Mesenchymal stem cell (in vitro differentiated cells and primary cell): ENCODE results near the gene FARS2.
A peak's percentile ranks its signal among the peaks of the same experiment; 100 is the strongest.

Source experiments
- DNase-seq: peaks from one replicate; pipeline ENCODE4 v3.0.0-alpha.2; 2013
- H2AFZ ChIP-seq: one replicate; pipeline ENCODE4 v1.6.1; 2013; ENCODE audit warnings: low read depth, mild to moderate bottlenecking, control low read depth, inconsistent platforms, low read length, moderate library complexity
- H2AK5ac ChIP-seq: 2 replicates; pipeline ENCODE4 v1.6.1; 2013; ENCODE audit warnings: low read length, moderate library complexity, mild to moderate bottlenecking, inconsistent platforms; ENCODE audit not compliant: severe bottlenecking
- H2BK120ac ChIP-seq: one replicate; pipeline ENCODE4 v1.6.1; 2013; ENCODE audit warnings: low read depth, mild to moderate bottlenecking, inconsistent platforms, low read length, moderate library complexity
- H2BK12ac ChIP-seq, 2 experiments: one replicate each; pipeline ENCODE4 v1.6.1; 2013; ENCODE audit warnings: inconsistent platforms in 2 of 2, low read length in 2 of 2, mild to moderate bottlenecking in 2 of 2, moderate library complexity in 2 of 2, control low read depth in 1 of 2
- H2BK15ac ChIP-seq: one replicate; pipeline ENCODE4 v1.6.1; 2013; ENCODE audit warnings: mild to moderate bottlenecking, low read depth, inconsistent platforms; ENCODE audit not compliant: poor library complexity, severe bottlenecking
- H2BK5ac ChIP-seq: 2 replicates; pipeline ENCODE4 v1.6.1; 2013; ENCODE audit warnings: low read depth, mild to moderate bottlenecking, low read length, control low read depth, inconsistent platforms; ENCODE audit not compliant: poor library complexity, severe bottlenecking
- H3K14ac ChIP-seq, 2 experiments: one replicate each; pipeline ENCODE4 v1.6.1; 2013; ENCODE audit warnings: inconsistent platforms in 2 of 2, low read length in 2 of 2, control low read depth in 1 of 2, mild to moderate bottlenecking in 1 of 2, moderate library complexity in 1 of 2
- H3K18ac ChIP-seq, 2 experiments: one replicate each; pipeline ENCODE4 v1.6.1; 2013; ENCODE audit warnings: inconsistent platforms in 2 of 2, low read length in 2 of 2, control low read depth in 1 of 2, low read depth in 1 of 2, mild to moderate bottlenecking in 1 of 2
- H3K23ac ChIP-seq, 2 experiments: one replicate each; pipeline ENCODE4 v1.6.1; 2013; ENCODE audit warnings: inconsistent platforms in 2 of 2, low read length in 2 of 2, mild to moderate bottlenecking in 2 of 2, moderate library complexity in 2 of 2, control low read depth in 1 of 2
- H3K27ac ChIP-seq: 2 replicates; pipeline ENCODE4 v1.5.1; 2013; ENCODE audit warnings: mild to moderate bottlenecking, moderate library complexity, low read length, control low read depth, inconsistent platforms; ENCODE audit not compliant: poor library complexity, severe bottlenecking
- H3K27me3 ChIP-seq, 2 experiments: 2 replicates each; pipeline versions ENCODE4 v1.6.1 to v1.7.0; 2013; ENCODE audit warnings: low read length in 2 of 2, mild to moderate bottlenecking in 2 of 2, moderate library complexity in 2 of 2, control low read depth in 1 of 2, inconsistent platforms in 1 of 2; ENCODE audit not compliant: control insufficient read depth in 1 of 2, insufficient read depth in 1 of 2
- H3K36me3 ChIP-seq, 2 experiments: 2 replicates each; pipeline versions ENCODE4 v1.6.1 to v1.7.0; 2013; ENCODE audit warnings: low read length in 2 of 2, control low read depth in 1 of 2, inconsistent platforms in 1 of 2, low read depth in 1 of 2, mild to moderate bottlenecking in 1 of 2; ENCODE audit not compliant: insufficient read depth in 2 of 2, control insufficient read depth in 1 of 2
- H3K4ac ChIP-seq, 2 experiments: one replicate each; pipeline ENCODE4 v1.6.1; 2013; ENCODE audit warnings: inconsistent platforms in 2 of 2, low read length in 2 of 2, mild to moderate bottlenecking in 2 of 2, moderate library complexity in 2 of 2, control low read depth in 1 of 2, low read depth in 1 of 2
- H3K4me1 ChIP-seq: 2 replicates; pipeline ENCODE4 v1.6.1; 2013; ENCODE audit warnings: low read depth, low read length, control low read depth; ENCODE audit not compliant: control insufficient read depth, insufficient read depth
- H3K4me2 ChIP-seq: 2 replicates; pipeline ENCODE4 v1.6.1; 2013; ENCODE audit warnings: low read length, mild to moderate bottlenecking, inconsistent platforms; ENCODE audit not compliant: poor library complexity, severe bottlenecking
- H3K4me3 ChIP-seq, 2 experiments: 2 replicates each; pipeline versions ENCODE4 v1.5.1 to v1.7.0; 2013; ENCODE audit warnings: low read length in 2 of 2, mild to moderate bottlenecking in 2 of 2, control low read depth in 1 of 2, low read depth in 1 of 2; ENCODE audit not compliant: insufficient read depth in 1 of 2
- H3K79me1 ChIP-seq: replicated peaks from 2 replicates; pipeline ENCODE4 v1.6.1; 2013; ENCODE audit warnings: mild to moderate bottlenecking, control low read depth, low read length, inconsistent platforms; ENCODE audit not compliant: poor library complexity, severe bottlenecking
- H3K9ac ChIP-seq: 2 replicates; pipeline ENCODE4 v1.7.0; 2013; ENCODE audit warnings: mild to moderate bottlenecking, low read length, moderate library complexity
- H3K9me3 ChIP-seq: 2 replicates; pipeline ENCODE4 v1.7.0; 2013; ENCODE audit warnings: mild to moderate bottlenecking, low read length; ENCODE audit not compliant: control insufficient read depth
- H4K8ac ChIP-seq: one replicate; pipeline ENCODE4 v1.6.1; 2013; ENCODE audit warnings: inconsistent platforms, mild to moderate bottlenecking, low read length, moderate library complexity
- H4K91ac ChIP-seq: one replicate; pipeline ENCODE4 v1.6.1; 2013; ENCODE audit warnings: mild to moderate bottlenecking, low read length, inconsistent platforms
- WGBS: methylation state at CpG from one replicate; pipeline ENCODE4 v1.1.7; 2013; ENCODE audit warnings: mixed read lengths; 5-methylcytosine and 5-hydroxymethylcytosine counted together

Gene FARS2

DNA sequence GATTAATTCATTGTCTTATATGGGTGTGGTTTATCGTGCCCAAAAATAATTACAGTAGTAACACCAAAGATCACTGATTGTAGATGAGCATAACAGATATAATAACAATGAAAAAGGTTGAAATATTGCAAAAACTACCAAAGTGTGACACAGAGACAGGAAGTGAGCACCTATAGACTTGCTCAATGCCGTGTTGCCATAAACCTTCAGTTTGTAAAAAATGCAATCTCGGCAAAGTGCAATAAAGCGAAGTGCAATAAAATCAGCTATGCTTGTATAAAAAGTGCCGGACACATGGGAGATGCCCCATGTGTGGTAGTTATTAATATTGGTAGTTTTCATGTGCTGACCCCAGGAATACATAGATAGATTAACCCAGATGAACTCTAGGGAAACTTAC, 552.8 kb downstream of the FARS2 start:
- no peak overlapping the region for H3K4me2 ChIP-seq
- no peak overlapping the region for H3K9ac ChIP-seq
- no peak overlapping the region for H2BK5ac ChIP-seq
- no peak overlapping the region for H2BK12ac ChIP-seq
- 93% methylated on average over 4 of the region's 5 CpGs for WGBS
- no peaks in the 10 kb centered on the region for H3K9me3 ChIP-seq
- H4K91ac ChIP-seq = no peak overlapping the region
- no peak overlapping the region for H3K18ac ChIP-seq
- no peaks in the 10 kb centered on the region for H3K79me1 ChIP-seq
- H3K36me3 ChIP-seq = no peaks in the 10 kb centered on the region
- no peak overlapping the region for H3K4ac ChIP-seq
- no peak overlapping the region for H3K23ac ChIP-seq
- no peak overlapping the region for H3K27ac ChIP-seq
- no peak overlapping the region for H2BK120ac ChIP-seq
- no peak overlapping the region for H3K4me3 ChIP-seq
- H2BK15ac ChIP-seq = no peak overlapping the region
- H4K8ac ChIP-seq = no peak overlapping the region
- no peak overlapping the region for H2AK5ac ChIP-seq
- no peak for DNase-seq
- H3K4me1 ChIP-seq = no peaks in the 10 kb centered on the region
- H3K27me3 ChIP-seq = no peaks in the 10 kb centered on the region
- H2AFZ ChIP-seq = no peak overlapping the region
- no peak overlapping the region for H3K14ac ChIP-seq

DNA sequence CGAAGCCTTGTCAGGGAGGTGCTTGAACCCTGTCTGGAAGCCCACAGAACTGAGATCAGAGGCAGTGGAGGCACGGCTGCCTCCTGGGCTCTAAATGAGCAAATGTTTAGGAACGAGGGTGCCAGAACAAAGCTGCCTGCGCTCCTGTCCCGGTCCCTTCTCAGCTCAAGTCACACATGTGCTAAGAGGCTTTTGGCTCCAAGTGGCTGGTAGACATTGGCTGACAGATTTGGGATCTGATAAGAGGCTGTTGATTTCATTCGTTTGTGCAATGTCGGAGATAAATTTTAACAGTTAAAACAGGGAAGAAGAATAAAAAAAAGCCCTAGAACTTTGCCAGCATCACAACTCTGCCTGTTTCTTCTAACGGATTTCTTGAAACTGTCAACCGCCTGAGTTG, 553.6 kb downstream of the FARS2 start:
- no peaks in the 10 kb centered on the region for H3K9me3 ChIP-seq
- H3K14ac ChIP-seq = peak overlapping the region in 1 of 2 experiments; percentile 12
- no peak overlapping the region for H2BK12ac ChIP-seq
- no peaks in the 10 kb centered on the region for H3K4me1 ChIP-seq
- no peaks in the 10 kb centered on the region for H3K36me3 ChIP-seq
- DNase-seq = no peak
- no peak overlapping the region for H3K4ac ChIP-seq
- H3K27me3 ChIP-seq = no peaks in the 10 kb centered on the region
- H3K23ac ChIP-seq = no peak overlapping the region
- H3K4me2 ChIP-seq = no peak overlapping the region
- no peak overlapping the region for H4K91ac ChIP-seq
- no peak overlapping the region for H2BK5ac ChIP-seq
- no peak overlapping the region for H2BK15ac ChIP-seq
- WGBS = 89% methylated on average over 9 of the region's 9 CpGs
- H3K4me3 ChIP-seq = no peak overlapping the region
- H3K18ac ChIP-seq = no peak overlapping the region
- no peak overlapping the region for H2AFZ ChIP-seq
- no peak overlapping the region for H2BK120ac ChIP-seq
- H3K27ac ChIP-seq = no peak overlapping the region
- H3K9ac ChIP-seq = no peak overlapping the region
- no peaks in the 10 kb centered on the region for H3K79me1 ChIP-seq
- H4K8ac ChIP-seq = no peak overlapping the region
- no peak overlapping the region for H2AK5ac ChIP-seq

DNA sequence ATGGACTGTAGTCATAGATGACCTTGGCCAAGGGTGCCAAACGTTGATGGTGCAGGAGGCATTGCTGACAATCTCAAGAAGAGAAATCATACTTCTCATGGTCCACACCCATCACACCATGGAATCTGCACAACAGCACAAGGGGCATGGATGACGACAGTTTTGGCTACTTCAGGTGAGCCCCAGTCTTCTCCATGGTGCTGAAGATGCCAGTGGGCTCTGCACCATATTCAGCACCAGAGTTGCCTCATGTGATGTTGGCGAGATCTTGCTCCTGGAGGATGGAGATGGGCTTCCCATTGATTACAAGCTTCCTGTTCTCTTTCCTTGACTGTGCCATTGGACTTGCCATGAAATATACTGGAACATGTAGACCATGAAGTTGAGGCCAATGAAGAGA, 556.6 kb downstream of the FARS2 start:
- Histone ChIP-seq H2BK120ac (no peak overlapping the region), H2AK5ac (no peak overlapping the region), H3K14ac (no peak overlapping the region), H3K23ac (no peak overlapping the region), H3K18ac (no peak overlapping the region), H3K27me3 (no peaks in the 10 kb centered on the region), H3K4me2 (no peak overlapping the region), H3K4me3 (no peak overlapping the region), H3K4ac (no peak overlapping the region), H3K27ac (no peak overlapping the region), H3K79me1 (no peaks in the 10 kb centered on the region), H2BK12ac (no peak overlapping the region), H4K8ac (no peak overlapping the region), H2AFZ (no peak overlapping the region), H2BK15ac (no peak overlapping the region), H3K4me1 (no peaks in the 10 kb centered on the region), H3K36me3 (no peaks in the 10 kb centered on the region), H4K91ac (no peak overlapping the region), H3K9me3 (no peaks in the 10 kb centered on the region), H3K9ac (no peak overlapping the region), H2BK5ac (no peak overlapping the region)
- WGBS = 46% methylated on average over 3 of the region's 3 CpGs
- DNase-seq = no peak

DNA sequence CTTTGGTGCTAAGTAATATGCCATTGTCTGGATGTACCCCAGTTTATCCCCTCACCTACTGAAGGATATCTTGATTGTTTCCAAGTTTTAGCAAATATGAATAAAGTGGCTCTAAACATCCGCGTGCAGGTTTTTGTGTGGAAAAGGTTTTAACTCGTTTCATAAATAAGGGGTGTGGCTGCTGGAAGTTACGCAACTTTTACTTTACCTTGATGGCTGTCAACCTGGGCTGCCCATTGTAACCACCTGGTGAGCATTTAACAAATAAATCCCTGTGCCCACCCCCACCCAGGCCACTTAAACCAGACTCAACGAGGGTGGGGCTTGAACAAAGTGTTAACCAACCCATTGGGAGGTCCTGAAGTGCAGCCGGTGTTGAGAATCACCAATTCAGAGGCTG, 557.6 kb downstream of the FARS2 start:
- no peaks in the 10 kb centered on the region for H3K27me3 ChIP-seq
- no peak overlapping the region for H3K9ac ChIP-seq
- no peak overlapping the region for H3K4ac ChIP-seq
- no peaks in the 10 kb centered on the region for H3K9me3 ChIP-seq
- H2BK5ac ChIP-seq = no peak overlapping the region
- 83% methylated on average over 5 of the region's 6 CpGs for WGBS
- H2AFZ ChIP-seq = no peak overlapping the region
- H3K4me3 ChIP-seq = no peak overlapping the region
- H3K23ac ChIP-seq = no peak overlapping the region
- H2BK15ac ChIP-seq = no peak overlapping the region
- no peak overlapping the region for H3K14ac ChIP-seq
- no peak overlapping the region for H3K4me2 ChIP-seq
- no peak overlapping the region for H3K27ac ChIP-seq
- H4K8ac ChIP-seq = no peak overlapping the region
- H2BK120ac ChIP-seq = no peak overlapping the region
- no peak overlapping the region for H3K18ac ChIP-seq
- no peaks in the 10 kb centered on the region for H3K36me3 ChIP-seq
- H3K79me1 ChIP-seq = no peaks in the 10 kb centered on the region
- DNase-seq = no peak
- H4K91ac ChIP-seq = no peak overlapping the region
- H3K4me1 ChIP-seq = no peaks in the 10 kb centered on the region
- H2BK12ac ChIP-seq = no peak overlapping the region
- H2AK5ac ChIP-seq = no peak overlapping the region
